Activated CD8-positive, alpha-beta T cell treated with anti-CD3 and anti-CD28 coated beads for 36 hours (primary cell): Measurements from ENCODE around the gene TTC23L. TPM values are rescaled to one million over a fixed set of nuclear protein-coding genes. Genes with fewer than 3 reads are reported as not detected.

Experiments used
- ATAC-seq: fragments of 200-7000 bp; cut with Tn5 transposase; one replicate; pipeline ENCODE4 v1.10.0; 2021; ENCODE audit warnings: mild to moderate bottlenecking, moderate library complexity
- CTCF ChIA-PET: fragments of 350-600 bp; sonication (Branson Sonifier 250); formaldehyde crosslinking; loops from one replicate; lab custom pipeline; 2021; ENCODE audit warnings: antibody characterized with exemption; lab: Charles Lee
- POLR2A ChIA-PET: fragments of 350-600 bp; sonication (Branson Sonifier 250); formaldehyde crosslinking; loops from one replicate; lab custom pipeline; 2021; ENCODE audit warnings: antibody characterized with exemption; lab: Charles Lee
- DNase-seq: peaks from one replicate; pipeline ENCODE4 v3.0.0-alpha.2; 2020
- H3K27ac Mint-ChIP-seq: one replicate; pipeline ENCODE4 v1.8.0; 2021; ENCODE audit warnings: mild to moderate bottlenecking, mixed read lengths
- H3K27me3 Mint-ChIP-seq: one replicate; pipeline ENCODE4 v1.8.0; 2021; ENCODE audit warnings: mixed read lengths
- H3K36me3 Mint-ChIP-seq: one replicate; pipeline ENCODE4 v1.8.0; 2021; ENCODE audit warnings: low read depth, mixed read lengths
- H3K4me1 Mint-ChIP-seq: one replicate; pipeline ENCODE4 v1.8.0; 2021; ENCODE audit warnings: low read depth, mixed read lengths
- H3K4me3 Mint-ChIP-seq: one replicate; pipeline ENCODE4 v1.8.0; 2021; ENCODE audit warnings: mild to moderate bottlenecking, moderate library complexity, mixed read lengths
- H3K9me3 Mint-ChIP-seq: one replicate; pipeline ENCODE4 v1.8.0; 2021; ENCODE audit warnings: mixed read lengths
- intact Hi-C: fragments of 100-400 bp; cut with micrococcal nuclease; formaldehyde crosslinking; loops from one replicate; pipeline ENCODE4 v1.10.0; 2022
- total RNA-seq, 2 experiments: library from RNA; stranded (reverse); gene quantifications; one replicate each; pipeline ENCODE4 v1.2.3, GENCODE V29; 2021
- TF ChIP-seq, protein P1 (sequence below): fragments of 200-600 bp; IDR thresholded peaks from one replicate; pipeline ENCODE4 v1.8.0; 2022; ENCODE audit warnings: antibody characterized with exemption, mild to moderate bottlenecking

The TTC23L gene
- total RNA-seq, 2 experiments from 2014 or later: 0.22 to 0.41 TPM

GRCh38 chr5:34930462-34930844 lies 91.5 kb downstream of the TTC23L start:
- Mint-ChIP-seq H3K9me3 (no peaks in the 10 kb centered on the region), H3K27me3 (no peaks in the 10 kb centered on the region), H3K4me3 (peak overlapping the region; percentile 94), H3K27ac (peak overlapping the region; percentile 97), H3K4me1 (peaks cover 45% of the 10 kb centered on the region), H3K36me3 (peaks cover 36% of the 10 kb centered on the region)
- TF ChIP-seq, protein P1, sequence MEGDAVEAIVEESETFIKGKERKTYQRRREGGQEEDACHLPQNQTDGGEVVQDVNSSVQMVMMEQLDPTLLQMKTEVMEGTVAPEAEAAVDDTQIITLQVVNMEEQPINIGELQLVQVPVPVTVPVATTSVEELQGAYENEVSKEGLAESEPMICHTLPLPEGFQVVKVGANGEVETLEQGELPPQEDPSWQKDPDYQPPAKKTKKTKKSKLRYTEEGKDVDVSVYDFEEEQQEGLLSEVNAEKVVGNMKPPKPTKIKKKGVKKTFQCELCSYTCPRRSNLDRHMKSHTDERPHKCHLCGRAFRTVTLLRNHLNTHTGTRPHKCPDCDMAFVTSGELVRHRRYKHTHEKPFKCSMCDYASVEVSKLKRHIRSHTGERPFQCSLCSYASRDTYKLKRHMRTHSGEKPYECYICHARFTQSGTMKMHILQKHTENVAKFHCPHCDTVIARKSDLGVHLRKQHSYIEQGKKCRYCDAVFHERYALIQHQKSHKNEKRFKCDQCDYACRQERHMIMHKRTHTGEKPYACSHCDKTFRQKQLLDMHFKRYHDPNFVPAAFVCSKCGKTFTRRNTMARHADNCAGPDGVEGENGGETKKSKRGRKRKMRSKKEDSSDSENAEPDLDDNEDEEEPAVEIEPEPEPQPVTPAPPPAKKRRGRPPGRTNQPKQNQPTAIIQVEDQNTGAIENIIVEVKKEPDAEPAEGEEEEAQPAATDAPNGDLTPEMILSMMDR: no peak
- no peak for ATAC-seq
- DNase-seq: no peak
- CTCF ChIA-PET: interaction anchor here (2.9 kb wide), 1 partner anchor 15 kb away, joined by 13 read pairs; the partner anchor contains the start of genes BRIX1 and RAD1
- POLR2A ChIA-PET: interaction anchor here (0.8 to 3.8 kb wide), 4 partner anchors 14 to 924 kb away, joined by 3 to 70 read pairs (median 7); partner anchors contain the start of genes BRIX1 and RAD1
- intact Hi-C loops: no loop called here

GRCh38 chr5:34930870-34931269 lies 91.9 kb downstream of the TTC23L start:
- ChIA-PET CTCF (interaction anchor here (2.9 kb wide), 1 partner anchor 15 kb away, joined by 13 read pairs; the partner anchor contains the start of genes BRIX1 and RAD1), POLR2A (interaction anchor here (3.8 kb wide), 1 partner anchor 15 kb away, joined by 70 read pairs; the partner anchor contains the start of genes BRIX1 and RAD1)
- Mint-ChIP-seq H3K9me3 (no peaks in the 10 kb centered on the region), H3K4me1 (peaks cover 43% of the 10 kb centered on the region), H3K27me3 (no peaks in the 10 kb centered on the region), H3K27ac (peak overlapping the region; percentile 97), H3K4me3 (peak overlapping the region; percentile 94), H3K36me3 (peaks cover 33% of the 10 kb centered on the region)
- ATAC-seq: no peak
- TF ChIP-seq, protein P1: no peak
- DNase-seq: no peak
- intact Hi-C loops: no loop called here

DNA sequence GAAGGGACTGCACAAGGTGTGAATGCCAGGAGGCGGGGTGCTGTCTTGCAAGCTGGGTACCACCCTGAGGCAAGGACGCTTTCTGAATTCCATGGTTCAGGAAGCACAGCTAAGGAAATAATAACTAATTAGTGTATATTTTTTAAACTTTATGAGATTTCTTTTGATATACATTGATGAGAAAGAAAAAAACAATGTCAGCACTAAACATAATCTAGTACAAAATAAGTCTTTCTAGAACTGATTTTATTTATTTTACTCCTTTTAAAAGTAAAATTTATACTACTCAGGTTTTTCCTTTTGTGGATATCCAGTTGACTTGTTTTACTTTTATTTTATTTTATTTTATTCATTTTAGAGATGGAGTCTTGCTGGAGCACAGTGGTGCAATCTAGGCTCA lies 94.0 kb downstream of the TTC23L start:
- Mint-ChIP-seq H3K27ac (no peak overlapping the region), H3K27me3 (no peaks in the 10 kb centered on the region), H3K4me1 (peaks cover 36% of the 10 kb centered on the region), H3K4me3 (no peak overlapping the region), H3K9me3 (no peaks in the 10 kb centered on the region), H3K36me3 (peaks cover 34% of the 10 kb centered on the region)
- intact Hi-C loops: no loop called here
- DNase-seq: no peak
- ATAC-seq: no peak
- TF ChIP-seq, protein P1: no peak
- POLR2A ChIA-PET: interaction anchor here (1.0 kb wide), 2 partner anchors 16 to 17 kb away, joined by 3 read pairs; partner anchors contain the start of genes BRIX1 and RAD1
- CTCF ChIA-PET: interaction anchor here (1.2 kb wide), 1 partner anchor 18 kb away, joined by 3 read pairs; the partner anchor contains the start of genes BRIX1 and RAD1

- TF ChIP-seq, protein P1: no peak
- ChIA-PET CTCF (no interaction called here), POLR2A (no interaction called here)
- no peaks in the 10 kb centered on the region for H3K9me3 Mint-ChIP-seq
- H3K36me3 Mint-ChIP-seq: peaks cover 41% of the 10 kb centered on the region
- DNase-seq (no peak), ATAC-seq (no peak)
- no peak overlapping the region for H3K27ac Mint-ChIP-seq
- intact Hi-C loops: no loop called here
- H3K4me1 Mint-ChIP-seq: no peaks in the 10 kb centered on the region
- H3K4me3 Mint-ChIP-seq: no peak overlapping the region
- no peaks in the 10 kb centered on the region for H3K27me3 Mint-ChIP-seq
Observed at GRCh38 chr5:34941936-34942335, 103.0 kb downstream of the TTC23L start.

DNA sequence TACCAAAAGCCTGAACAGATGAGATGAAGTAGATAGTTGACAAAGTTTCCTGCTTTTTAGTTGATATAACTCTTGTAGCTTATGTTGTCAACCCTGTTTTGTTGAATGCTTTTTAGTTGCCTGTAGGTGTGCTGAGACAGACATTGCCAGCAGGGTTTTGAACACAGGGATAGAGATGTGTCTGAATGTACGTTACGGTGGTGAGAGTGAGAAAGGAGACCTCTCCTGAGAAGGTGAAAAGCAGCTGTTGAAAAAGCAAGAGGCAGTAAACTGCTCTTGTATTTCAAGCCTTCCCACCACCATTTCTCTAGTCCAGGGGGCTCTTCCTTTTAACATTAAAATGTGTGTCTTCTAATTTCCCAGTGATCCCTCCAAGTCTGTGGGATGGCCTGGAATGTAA lies 105.1 kb downstream of the TTC23L start:
- intact Hi-C loops: no loop called here
- H3K27ac Mint-ChIP-seq: no peak overlapping the region
- peaks cover 45% of the 10 kb centered on the region for H3K36me3 Mint-ChIP-seq
- TF ChIP-seq, protein P1: no peak
- H3K4me3 Mint-ChIP-seq: no peak overlapping the region
- H3K9me3 Mint-ChIP-seq: no peaks in the 10 kb centered on the region
- no peaks in the 10 kb centered on the region for H3K4me1 Mint-ChIP-seq
- ATAC-seq (no peak), DNase-seq (no peak)
- H3K27me3 Mint-ChIP-seq: no peaks in the 10 kb centered on the region
- ChIA-PET POLR2A (interaction anchor here (0.8 to 2.9 kb wide), 2 partner anchors 15 to 29 kb away, joined by 3 to 11 read pairs; partner anchors contain the start of gene DNAJC21), CTCF (interaction anchor here (1.2 to 1.7 kb wide), 3 partner anchors 13 to 59 kb away, joined by 3 to 5 read pairs (median 3); no protein-coding TSS in a partner anchor)
